CD4-positive, CD25-positive, alpha-beta regulatory T cell (primary cell): ENCODE results near the gene APOL6. TPM values are rescaled to one million over a fixed set of nuclear protein-coding genes. Genes with fewer than 3 reads are reported as not detected.

Experiments
- ATAC-seq, 2 donors: fragments of 150-1000 bp; cut with Tn5 transposase; one replicate each; pipeline ENCODE4 v1.10.0; 2021; ENCODE audit warnings: low read depth in 2 of 2, moderate number of reproducible peaks in 2 of 2, moderate library complexity in 1 of 2
- DNase-seq, 3 donors: peaks; one replicate each; pipeline versions ENCODE4 v3.0.0 to v3.0.0-alpha.2; 2012 to 2022; ENCODE audit warnings: mixed read lengths in 1 of 3
- H3K27ac ChIP-seq: one replicate; pipeline ENCODE4 v1.7.0; 2013; ENCODE audit warnings: mild to moderate bottlenecking, low read length; ENCODE audit not compliant: insufficient read depth, poor library complexity, severe bottlenecking
- H3K27me3 ChIP-seq: one replicate; pipeline ENCODE4 v1.7.0; 2013; ENCODE audit warnings: low read length; ENCODE audit not compliant: control insufficient read depth, insufficient read depth
- H3K36me3 ChIP-seq: one replicate; pipeline ENCODE4 v1.7.0; 2013; ENCODE audit warnings: mild to moderate bottlenecking, low read length, moderate library complexity; ENCODE audit not compliant: control insufficient read depth, insufficient read depth
- H3K4me1 ChIP-seq: 2 replicates; pipeline ENCODE4 v1.7.0; 2013; ENCODE audit warnings: mild to moderate bottlenecking, low read length; ENCODE audit not compliant: insufficient read depth, control insufficient read depth, poor library complexity, severe bottlenecking
- H3K4me3 ChIP-seq: one replicate; pipeline ENCODE4 v1.7.0; 2013; ENCODE audit warnings: low read depth, mild to moderate bottlenecking, low read length, moderate library complexity
- H3K9me3 ChIP-seq, 2 experiments: 1 replicate in 1 of 2; 2 replicates in 1 of 2; pipeline ENCODE4 v1.7.0; 2013; ENCODE audit warnings: low read length in 2 of 2, mild to moderate bottlenecking in 1 of 2, moderate library complexity in 1 of 2; ENCODE audit not compliant: control insufficient read depth in 2 of 2
- H3K27ac Mint-ChIP-seq, 3 donors: one replicate each; pipeline ENCODE4 v1.8.0; 2020 to 2022; ENCODE audit warnings: mild to moderate bottlenecking in 3 of 3, mixed read lengths in 3 of 3, moderate library complexity in 2 of 3
- H3K27me3 Mint-ChIP-seq: one replicate; pipeline ENCODE4 v1.8.0; 2022; ENCODE audit warnings: mild to moderate bottlenecking, mixed read lengths
- H3K36me3 Mint-ChIP-seq: one replicate; pipeline ENCODE4 v1.8.0; 2020; ENCODE audit warnings: mixed read lengths
- H3K4me1 Mint-ChIP-seq, 4 donors: one replicate each; pipeline ENCODE4 v1.8.0; 2020 to 2022; ENCODE audit warnings: mixed read lengths in 4 of 4, mild to moderate bottlenecking in 1 of 4
- H3K4me3 Mint-ChIP-seq, 4 donors: one replicate each; pipeline ENCODE4 v1.8.0; 2020 to 2022; ENCODE audit warnings: mild to moderate bottlenecking in 4 of 4, mixed read lengths in 4 of 4, moderate library complexity in 3 of 4
- H3K9me3 Mint-ChIP-seq, 7 donors: one replicate each; pipeline ENCODE4 v1.8.0; 2020 to 2022; ENCODE audit warnings: mixed read lengths in 7 of 7, mild to moderate bottlenecking in 3 of 7, moderate library complexity in 2 of 7
- polyA plus RNA-seq, 4 donors: library from polyadenylated mRNA; unstranded; fragments of 300-500 nt; fragmentation: Illumina TruSeq; gene quantifications; one replicate each; pipeline ENCODE4 v1.2.3, GENCODE V29; 2021
- total RNA-seq: library from RNA; stranded (reverse); gene quantifications from one replicate; pipeline ENCODE4 v1.2.3, GENCODE V29; 2022

Gene APOL6
- total and polyA plus RNA-seq, 5 donors from 2014 or later = 17.8 to 71.9 (median 21.8) TPM

- Histone ChIP-seq H3K4me1 (no peaks in the 10 kb centered on the region), H3K36me3 (no peaks in the 10 kb centered on the region), H3K27ac (no peak overlapping the region), H3K27me3 (no peaks in the 10 kb centered on the region), H3K4me3 (no peak overlapping the region), H3K9me3 (peaks cover 3 to 9% of the 10 kb centered on the region in 2 experiments)
- ATAC-seq (no peak), DNase-seq (no peak)
- Mint-ChIP-seq H3K27me3 (peaks cover 12% of the 10 kb centered on the region), H3K36me3 (peaks cover 5% of the 10 kb centered on the region), H3K27ac (no peak overlapping the region), H3K4me3 (no peak overlapping the region), H3K9me3 (peaks cover 0 to 9% (median 0%) of the 10 kb centered on the region in 7 donors), H3K4me1 (peaks cover 0 to 5% (median 0%) of the 10 kb centered on the region in 4 donors)
These were observed 64.4 kb downstream of the APOL6 start for GRCh38 chr22:35712672-35713071.

GRCh38 chr22:35717572-35717971 lies 69.3 kb downstream of the APOL6 start, which contains the start of gene APOL5:
APOL5 (plus strand) TSS chr22:35717872; CDS start chr22:35717872, 0 bp downstream.
- peaks cover 5% of the 10 kb centered on the region for H3K36me3 Mint-ChIP-seq
- no peaks in the 10 kb centered on the region for H3K27me3 ChIP-seq
- no peak within 1 kb of the TSS for H3K4me3 Mint-ChIP-seq
- no peak for ATAC-seq
- peaks cover 3 to 7% of the 10 kb centered on the region in 2 experiments for H3K9me3 ChIP-seq
- H3K4me1 ChIP-seq = no peaks in the 10 kb centered on the region
- H3K27ac Mint-ChIP-seq = no peak within 1 kb of the TSS
- H3K9me3 Mint-ChIP-seq = peaks cover 0 to 9% (median 0%) of the 10 kb centered on the region in 7 donors
- no peaks in the 10 kb centered on the region for H3K4me1 Mint-ChIP-seq
- H3K27ac ChIP-seq = no peak within 1 kb of the TSS
- DNase-seq = no peak
- H3K27me3 Mint-ChIP-seq = peaks cover 12% of the 10 kb centered on the region
- H3K4me3 ChIP-seq = no peak within 1 kb of the TSS
- no peaks in the 10 kb centered on the region for H3K36me3 ChIP-seq

Other genes with a start within 250 kb of the APOL6 start
- gene MCM5, start 248.3 kb upstream of the APOL6 start, total RNA-seq = 59.7 TPM
- 10 to 100 TPM; 40.6 to 50.9 (median 43.4) TPM for gene MCM5, start 248.3 kb upstream of the APOL6 start, polyA plus RNA-seq
- 1.0 TPM for gene RASD2, start 107.6 kb upstream of the APOL6 start, total RNA-seq
- gene RASD2, start 107.6 kb upstream of the APOL6 start, polyA plus RNA-seq = under 1 TPM in 1 of 4 donors, not detected in 3; 0.06 TPM
- not detected for gene MB, start 31.1 kb upstream of the APOL6 start, total RNA-seq
- not detected for gene MB, start 31.1 kb upstream of the APOL6 start, polyA plus RNA-seq
- not detected for gene APOL5, start 69.4 kb downstream of the APOL6 start, total RNA-seq
- not detected for gene APOL5, start 69.4 kb downstream of the APOL6 start, polyA plus RNA-seq